GM18526 (cell line): ENCODE measurements around the gene ANO4.

Source experiments
- POLR2A ChIP-seq: IDR thresholded peaks from 3 replicates; pipeline ENCODE4 v1.6.1; 2011; ENCODE audit not compliant: insufficient read length; ENCODE audit errors: extremely low read depth

The ANO4 gene

DNA sequence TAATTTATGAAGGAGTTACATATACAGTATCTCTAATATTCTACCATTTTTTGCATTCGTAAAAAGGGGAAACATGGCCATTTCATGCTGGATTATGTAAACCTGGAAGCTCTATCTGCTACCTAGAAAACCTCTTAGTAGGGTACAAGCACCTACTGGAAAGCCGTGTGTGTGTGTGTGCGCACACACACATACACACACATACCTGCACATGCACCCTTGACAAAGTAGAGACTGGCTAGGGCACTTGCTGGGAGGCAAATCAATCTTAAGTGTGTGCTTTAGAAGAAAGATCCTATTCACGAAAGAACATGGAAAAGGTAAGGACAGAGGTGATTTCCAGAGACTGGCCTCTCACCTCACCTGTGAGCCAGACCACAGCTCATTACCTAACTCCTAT, 224.6 kb downstream of the ANO4 start:
- TF ChIP-seq POLR2A = no peak

GRCh38 chr12:101019667-101020066, 225.1 kb downstream of the ANO4 start:
- TF ChIP-seq POLR2A = no peak

DNA sequence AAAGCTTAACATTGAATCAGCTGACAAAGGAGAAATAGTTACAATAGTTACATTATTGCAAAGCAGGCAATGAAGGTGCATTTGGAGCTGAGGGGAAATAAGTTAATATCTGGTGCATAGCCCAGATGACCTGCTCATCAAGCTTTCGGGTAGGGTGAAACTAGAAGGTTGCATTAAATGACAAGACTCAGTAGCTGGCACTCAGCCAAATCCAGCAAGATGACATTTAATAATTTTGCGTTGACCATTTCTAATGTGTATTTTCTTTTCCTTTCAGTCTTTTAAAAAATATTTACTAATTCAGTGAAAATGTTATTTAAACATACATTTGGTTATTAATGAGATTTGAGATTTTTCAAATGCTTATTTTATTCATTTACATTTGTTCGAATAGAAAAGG, 226.9 kb downstream of the ANO4 start:
- no peak for TF ChIP-seq POLR2A

- no peak for TF ChIP-seq POLR2A
These were observed 227.4 kb downstream of the ANO4 start for GRCh38 chr12:101021911-101022388.

DNA sequence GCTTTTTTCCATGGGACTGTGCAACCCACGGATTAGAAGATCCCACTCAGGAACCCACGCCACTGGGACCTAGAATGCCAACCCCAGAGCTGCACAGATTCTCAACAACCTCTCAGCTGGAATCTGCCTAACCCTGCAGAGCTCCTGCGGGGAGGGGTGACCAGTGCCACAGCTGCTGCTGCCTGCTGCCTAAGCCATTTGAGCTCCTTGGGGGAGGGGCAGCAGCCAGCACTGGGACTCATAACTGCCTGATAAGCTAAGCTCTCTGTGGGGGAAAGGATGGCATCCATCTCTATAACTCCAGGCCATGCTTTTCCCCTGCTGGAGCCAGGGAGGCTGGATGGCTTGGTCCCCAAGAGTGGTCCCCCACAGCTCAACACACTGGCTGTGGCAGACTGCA, 232.6 kb downstream of the ANO4 start:
- no peak for TF ChIP-seq POLR2A

DNA sequence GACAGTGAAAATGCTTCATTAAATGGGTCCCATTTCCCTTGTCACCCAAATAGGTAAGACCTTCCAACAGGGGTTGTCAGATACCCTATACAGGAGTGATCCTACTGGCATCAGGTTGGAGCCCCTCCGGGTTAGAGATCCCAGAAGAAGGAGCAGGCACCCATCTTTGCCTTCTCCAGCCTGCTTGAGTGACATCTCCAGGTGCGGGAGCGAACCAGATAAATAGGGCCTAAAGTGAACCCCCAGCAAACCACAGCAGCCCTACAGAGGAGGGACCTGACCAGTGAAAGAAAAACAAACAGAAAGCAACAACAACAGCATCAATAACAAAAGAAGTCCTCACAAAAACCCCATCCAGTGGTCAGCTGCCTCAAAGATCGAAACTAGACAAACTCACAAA, 233.2 kb downstream of the ANO4 start:
- no peak for TF ChIP-seq POLR2A

DNA sequence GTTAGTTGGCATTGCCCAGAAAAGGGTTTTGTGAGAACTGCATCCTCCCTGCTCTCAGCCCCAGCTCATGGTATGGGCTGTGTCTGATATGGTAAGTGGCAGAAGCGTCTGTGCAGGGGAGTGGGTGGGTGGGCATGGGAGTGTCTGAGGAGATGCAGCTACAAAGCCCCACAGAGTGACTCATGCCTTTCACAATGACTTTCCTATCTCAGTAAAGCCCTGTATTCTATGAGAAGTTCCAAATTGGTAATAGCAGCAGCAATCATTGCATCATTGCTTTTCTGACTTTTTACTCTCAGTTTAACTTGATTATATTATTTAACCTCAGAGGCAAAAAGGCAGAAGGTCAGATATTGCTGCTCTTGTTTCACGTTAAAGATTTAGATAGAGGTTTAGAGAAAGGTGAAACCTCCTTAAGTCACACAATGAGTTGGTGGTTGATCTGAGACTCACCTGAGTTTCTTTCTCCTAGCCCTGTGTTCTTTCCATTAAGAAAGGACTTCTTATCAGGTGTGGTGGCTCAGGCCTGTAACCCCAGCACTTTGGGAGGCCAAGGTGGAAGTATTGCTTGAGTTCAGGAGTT, 243.8 kb downstream of the ANO4 start:
- TF ChIP-seq POLR2A = no peak

DNA sequence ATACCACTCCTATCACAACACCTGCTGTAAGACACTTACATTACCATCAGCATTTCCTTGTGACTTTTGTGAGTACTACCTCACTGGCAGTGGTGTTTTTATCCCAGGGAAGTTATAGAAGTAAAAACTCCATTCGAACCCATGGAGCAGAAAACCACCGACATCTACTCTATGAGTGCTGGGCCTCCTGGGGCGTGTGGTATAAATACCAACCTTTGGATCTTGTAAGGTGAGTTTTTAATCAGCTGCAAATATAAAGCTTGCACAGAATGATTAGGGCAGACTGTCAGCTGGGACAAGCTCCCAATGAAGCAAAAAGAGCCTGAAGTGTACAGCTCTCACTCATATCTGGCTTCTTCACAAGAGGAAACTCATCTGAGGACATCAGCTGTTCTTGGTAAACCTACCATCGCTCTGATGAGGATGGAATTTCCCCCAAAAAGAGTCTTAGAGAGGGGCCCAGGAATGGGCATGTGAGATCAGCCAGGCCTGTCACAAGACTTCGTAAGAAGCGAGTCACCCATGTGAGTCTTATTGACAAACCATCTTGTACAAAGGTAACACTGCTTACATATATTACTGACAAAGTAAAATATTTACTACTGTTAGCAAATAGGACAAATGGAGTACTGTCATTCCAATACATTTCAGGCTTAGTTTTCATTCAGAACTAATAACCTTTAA, 245.4 kb downstream of the ANO4 start:
- TF ChIP-seq POLR2A = no peak

DNA sequence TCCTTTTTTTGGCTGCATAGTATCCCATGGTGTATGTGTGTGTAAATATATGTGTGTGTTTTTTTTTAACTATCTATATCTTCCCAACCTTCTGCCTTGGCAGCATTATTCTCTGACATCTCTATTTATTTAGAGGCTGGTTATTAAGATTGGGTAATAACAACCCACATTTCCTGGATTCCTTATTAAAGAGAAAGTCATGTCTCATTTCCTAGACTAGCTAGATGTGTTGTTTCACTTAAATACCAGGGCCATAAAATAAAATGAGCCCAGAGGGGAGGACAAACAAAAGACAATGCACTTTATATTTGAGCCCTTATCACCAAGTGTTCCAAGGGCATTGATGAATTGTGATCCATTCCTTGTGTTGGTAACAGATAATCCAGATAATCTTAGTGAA, 246.4 kb downstream of the ANO4 start:
- TF ChIP-seq POLR2A = no peak

DNA sequence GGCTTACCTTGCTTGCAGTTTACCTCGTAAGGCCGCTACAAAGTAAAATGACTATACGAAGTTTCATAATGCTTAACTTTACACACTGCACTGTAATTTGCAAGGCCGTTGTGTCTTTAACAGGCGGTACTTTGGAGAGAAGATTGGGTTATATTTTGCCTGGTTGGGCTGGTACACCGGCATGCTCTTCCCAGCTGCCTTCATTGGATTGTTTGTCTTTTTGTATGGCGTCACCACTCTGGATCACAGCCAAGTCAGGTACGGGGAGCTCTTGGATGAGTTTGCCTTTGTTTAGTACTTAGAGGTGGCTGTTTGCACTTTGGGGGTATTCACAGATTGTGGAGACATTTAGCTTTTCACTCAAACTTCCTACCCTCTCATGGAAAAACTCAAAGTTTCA, 247.6 kb downstream of the ANO4 start:
- no peak for TF ChIP-seq POLR2A

DNA sequence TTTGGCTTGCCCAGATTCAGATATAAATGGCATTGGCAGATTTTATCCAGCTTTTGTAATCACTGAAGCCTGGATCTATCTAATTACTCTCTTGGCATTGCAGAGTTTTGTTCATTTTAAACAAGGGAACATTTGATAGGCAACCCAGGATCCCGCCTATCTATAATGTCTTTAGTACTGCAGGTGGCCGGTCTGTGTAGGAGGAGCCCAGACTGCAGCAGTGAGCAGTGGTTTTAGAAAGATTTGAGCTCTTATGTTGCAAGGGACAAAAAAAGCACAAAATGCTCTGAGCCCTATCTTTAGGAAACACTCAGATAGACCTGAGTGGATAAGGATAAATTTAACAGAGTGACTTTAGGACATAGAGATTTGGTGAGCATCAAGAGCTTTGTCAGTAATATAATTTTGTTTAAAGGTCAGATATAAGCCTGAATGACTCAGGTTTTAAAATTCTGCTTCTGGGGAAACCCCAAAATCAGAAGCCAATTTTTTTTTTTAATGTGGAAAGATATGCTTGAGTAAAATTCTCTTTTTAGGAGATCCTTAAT, 250.0 kb downstream of the ANO4 start:
- TF ChIP-seq POLR2A = no peak

DNA sequence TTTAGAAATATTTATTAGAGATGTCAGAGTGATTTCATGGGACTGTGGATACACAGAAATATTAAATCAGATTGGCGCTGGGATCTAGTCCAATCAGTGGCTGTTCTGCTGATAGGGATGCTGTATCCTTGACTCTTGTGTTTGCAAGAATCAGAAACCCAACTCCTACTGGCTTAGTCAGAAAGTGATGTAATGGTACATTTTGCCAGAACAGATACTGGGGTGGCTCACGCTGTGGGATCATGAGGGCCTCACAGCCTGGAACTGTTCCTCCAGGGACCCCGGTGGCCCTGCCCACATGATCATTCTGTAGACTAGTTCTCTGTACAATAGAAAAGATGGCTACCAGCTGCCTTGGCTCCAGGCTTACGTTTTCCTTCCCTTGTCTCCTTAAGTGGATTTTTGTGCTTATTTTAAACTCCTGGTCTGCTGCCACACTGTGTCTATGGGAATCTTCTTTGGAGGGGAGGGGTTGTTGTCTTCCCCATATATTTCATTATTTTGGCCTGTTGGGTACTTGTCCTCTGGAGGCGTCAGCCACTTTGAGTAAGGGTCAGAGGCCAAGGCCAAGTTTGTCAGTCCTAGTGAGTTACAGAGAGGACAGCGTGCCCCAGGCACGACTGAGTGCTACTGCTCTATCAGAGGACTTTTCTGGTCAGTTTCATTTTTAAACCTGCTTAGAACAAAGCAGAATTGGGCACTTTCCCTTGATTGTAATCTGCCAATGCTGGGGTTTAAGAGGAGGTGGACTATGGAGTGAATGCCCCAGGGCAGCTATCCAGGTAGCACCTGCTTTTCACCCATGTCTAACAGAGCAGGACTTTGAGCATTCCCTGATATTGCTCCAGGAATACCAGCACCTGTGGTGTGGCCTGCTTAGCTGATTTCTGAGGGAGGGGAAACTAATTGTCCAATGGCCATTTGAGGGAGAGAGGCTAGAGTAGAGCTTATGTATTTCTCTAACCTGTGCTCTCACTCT, 251.2 kb downstream of the ANO4 start:
- no peak for TF ChIP-seq POLR2A

GRCh38 chr12:101047652-101048051, 253.1 kb downstream of the ANO4 start:
- no peak for TF ChIP-seq POLR2A

GRCh38 chr12:101050631-101051030, 256.1 kb downstream of the ANO4 start:
- TF ChIP-seq POLR2A = no peak

- no peak for TF ChIP-seq POLR2A
These were observed 256.6 kb downstream of the ANO4 start for GRCh38 chr12:101051151-101051550.
